Kidney (tissue), 14 donors: ENCODE measurements around the gene FANCM. TPM values are rescaled to one million over a fixed set of nuclear protein-coding genes. Genes with fewer than 3 reads are reported as not detected.

Source experiments
- DNase-seq, 5 donors: peaks; one replicate each; pipeline ENCODE4 v3.0.0-alpha.2; 2013 to 2020
- FAIRE-seq: peaks from 2 replicates; lab custom pipeline; 2012; peaks lifted over from hg19 to GRCh38; lab: Jason Lieb, UNC
- H3K27ac ChIP-seq, 2 donors: one replicate each; pipeline ENCODE4 v1.7.0; 2013; ENCODE audit warnings: low read depth in 2 of 2, low read length in 2 of 2, inconsistent platforms in 1 of 2
- H3K27me3 ChIP-seq: one replicate; pipeline ENCODE4 v1.7.1; 2013; ENCODE audit warnings: low read length, inconsistent platforms; ENCODE audit not compliant: control insufficient read depth, insufficient read depth
- H3K36me3 ChIP-seq, 3 donors: one replicate each; pipeline versions ENCODE4 v1.7.0 to v1.7.1; 2013; ENCODE audit warnings: low read length in 3 of 3, control low read depth in 1 of 3, inconsistent platforms in 1 of 3; ENCODE audit not compliant: insufficient read depth in 3 of 3, control insufficient read depth in 2 of 3
- H3K4me1 ChIP-seq, 3 donors: one replicate each; pipeline versions ENCODE4 v1.7.0 to v1.7.1; 2013; ENCODE audit warnings: low read length in 3 of 3, inconsistent platforms in 1 of 3, low read depth in 1 of 3; ENCODE audit not compliant: control insufficient read depth in 2 of 3, insufficient read depth in 2 of 3
- H3K4me3 ChIP-seq, 3 donors: one replicate each; pipeline versions ENCODE4 v1.7.0 to v1.8.1; 2013; ENCODE audit warnings: low read length in 3 of 3, control low read depth in 1 of 3, inconsistent platforms in 1 of 3
- H3K9ac ChIP-seq, 3 donors: one replicate each; pipeline versions ENCODE4 v1.7.0 to v1.7.1; 2013; ENCODE audit warnings: low read length in 3 of 3, control low read depth in 1 of 3, inconsistent platforms in 1 of 3
- H3K9me3 ChIP-seq, 3 donors: one replicate each; pipeline versions ENCODE4 v1.7.0 to v1.7.1; 2013; ENCODE audit warnings: low read length in 3 of 3, control low read depth in 1 of 3, inconsistent platforms in 1 of 3; ENCODE audit not compliant: control insufficient read depth in 2 of 3, insufficient read depth in 1 of 3
- intact Hi-C: fragments of 100-400 bp; cut with DNase I; formaldehyde crosslinking; loops from one replicate; pipeline ENCODE4 v1.11.1; 2022
- polyA plus RNA-seq: library from polyadenylated mRNA; stranded (reverse); fragments of 350-450 nt; fragmentation: Illumina TruSeq; extraction: RNeasy Lipid Tissue Mini Kit (QIAGEN cat#74804); gene quantifications from one replicate; pipeline ENCODE4 v1.2.3, GENCODE V29; 2014; ENCODE audit warnings: low read depth, low replicate concordance; ENCODE audit not compliant: insufficient read depth
- total RNA-seq: library from RNA; stranded (reverse); fragmentation: NEBNext Ultra II Directional; extraction: Animal tissue kit (Norgen Biotek cat#: 25700); gene quantifications from one replicate; pipeline ENCODE4 v1.2.1, GENCODE V29; 2021
- TF ChIP-seq, protein P1 (sequence below): IDR thresholded peaks from 3 replicates; pipeline ENCODE4 v1.5.1; 2012; ENCODE audit warnings: mild to moderate bottlenecking, moderate library complexity, borderline replicate concordance; ENCODE audit not compliant: insufficient read depth; ENCODE audit errors: extremely low read depth
- donor health status: control.
- donor health status: control.
- donor health status: control.
- donor health status: control.
- donor health status: control.
- donor health status: DM: yes; HTN: yes; CAD: no.
- donor health status: Normal renal cell carcinoma (clear cell type).

Gene FANCM
- total and polyA plus RNA-seq, 2 donors from 2014 or later: 2.6 to 6.4 TPM

DNA sequence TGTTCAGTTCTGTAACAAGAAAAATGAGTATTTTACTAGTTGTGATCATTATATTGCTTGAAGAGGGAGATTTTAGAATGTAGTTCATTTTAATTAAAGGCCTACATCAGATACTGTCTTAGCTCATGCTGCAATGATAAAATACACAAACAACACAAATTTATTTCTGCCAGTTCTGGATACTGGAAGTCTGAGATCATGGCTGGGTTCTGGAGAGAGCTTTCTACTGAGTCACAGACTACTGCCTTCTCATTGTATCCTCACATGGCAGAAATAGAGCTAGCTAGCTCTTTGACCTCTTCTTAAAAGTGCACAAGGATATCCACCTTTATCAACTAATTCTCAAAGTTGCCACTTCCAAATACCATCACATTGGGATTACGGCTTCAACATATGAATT lies 63.5 kb downstream of the FANCM start:
- no peaks in the 10 kb centered on the region for H3K9me3 ChIP-seq
- TF ChIP-seq, protein P1, sequence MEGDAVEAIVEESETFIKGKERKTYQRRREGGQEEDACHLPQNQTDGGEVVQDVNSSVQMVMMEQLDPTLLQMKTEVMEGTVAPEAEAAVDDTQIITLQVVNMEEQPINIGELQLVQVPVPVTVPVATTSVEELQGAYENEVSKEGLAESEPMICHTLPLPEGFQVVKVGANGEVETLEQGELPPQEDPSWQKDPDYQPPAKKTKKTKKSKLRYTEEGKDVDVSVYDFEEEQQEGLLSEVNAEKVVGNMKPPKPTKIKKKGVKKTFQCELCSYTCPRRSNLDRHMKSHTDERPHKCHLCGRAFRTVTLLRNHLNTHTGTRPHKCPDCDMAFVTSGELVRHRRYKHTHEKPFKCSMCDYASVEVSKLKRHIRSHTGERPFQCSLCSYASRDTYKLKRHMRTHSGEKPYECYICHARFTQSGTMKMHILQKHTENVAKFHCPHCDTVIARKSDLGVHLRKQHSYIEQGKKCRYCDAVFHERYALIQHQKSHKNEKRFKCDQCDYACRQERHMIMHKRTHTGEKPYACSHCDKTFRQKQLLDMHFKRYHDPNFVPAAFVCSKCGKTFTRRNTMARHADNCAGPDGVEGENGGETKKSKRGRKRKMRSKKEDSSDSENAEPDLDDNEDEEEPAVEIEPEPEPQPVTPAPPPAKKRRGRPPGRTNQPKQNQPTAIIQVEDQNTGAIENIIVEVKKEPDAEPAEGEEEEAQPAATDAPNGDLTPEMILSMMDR: no peak
- FAIRE-seq (no peak), DNase-seq (no peak)
- no peaks in the 10 kb centered on the region for H3K27me3 ChIP-seq
- no peak overlapping the region for H3K27ac ChIP-seq
- H3K4me3 ChIP-seq: no peak overlapping the region
- H3K9ac ChIP-seq: no peak overlapping the region
- H3K4me1 ChIP-seq: no peaks in the 10 kb centered on the region
- H3K36me3 ChIP-seq: peaks cover 0 to 2% (median 0%) of the 10 kb centered on the region in 3 donors
- intact Hi-C loops: no loop called here

- TF ChIP-seq, protein P1: no peak
- Histone ChIP-seq H3K9ac (no peak overlapping the region), H3K36me3 (peaks cover 0 to 11% (median 2%) of the 10 kb centered on the region in 3 donors), H3K9me3 (no peaks in the 10 kb centered on the region), H3K4me1 (no peaks in the 10 kb centered on the region), H3K4me3 (no peak overlapping the region), H3K27me3 (no peaks in the 10 kb centered on the region), H3K27ac (no peak overlapping the region)
- intact Hi-C loops: no loop called here
- DNase-seq: peak in 1 of 5 donors; percentile 7
- no peak for FAIRE-seq
Measured at GRCh38 chr14:45201905-45202304, 66.2 kb downstream of the FANCM start.

GRCh38 chr14:45204241-45204640 lies 68.5 kb downstream of the FANCM start:
- FAIRE-seq (no peak), DNase-seq (no peak)
- no peaks in the 10 kb centered on the region for H3K4me1 ChIP-seq
- no peak overlapping the region for H3K9ac ChIP-seq
- no peaks in the 10 kb centered on the region for H3K9me3 ChIP-seq
- H3K36me3 ChIP-seq: peaks cover 0 to 11% (median 2%) of the 10 kb centered on the region in 3 donors
- no peak overlapping the region for H3K4me3 ChIP-seq
- H3K27me3 ChIP-seq: no peaks in the 10 kb centered on the region
- intact Hi-C loops: no loop called here
- no peak overlapping the region for H3K27ac ChIP-seq
- TF ChIP-seq, protein P1: no peak

- H3K36me3 ChIP-seq: peaks cover 0 to 11% (median 0%) of the 10 kb centered on the region in 3 donors
Measured at GRCh38 chr14:45210159-45210558, 74.4 kb downstream of the FANCM start.

More at GRCh38 chr14:45210159-45210558, 74.4 kb downstream of the FANCM start:
- Histone ChIP-seq H3K4me1 (peaks cover 0 to 5% (median 3%) of the 10 kb centered on the region in 3 donors), H3K4me3 (no peak overlapping the region), H3K27me3 (no peaks in the 10 kb centered on the region), H3K27ac (no peak overlapping the region), H3K9me3 (no peaks in the 10 kb centered on the region), H3K9ac (no peak overlapping the region)
- DNase-seq (no peak), FAIRE-seq (no peak)
- TF ChIP-seq, protein P1: no peak
- intact Hi-C loops: no loop called here
